OCI-M2 (cell line): ENCODE data around the gene IPO11.
"Not testable (repeated sequence)": the region's sequence is repeated elsewhere in the genome, so short reads cannot be mapped to it uniquely, and the experiment has no call there.

Experiments
- DNase-seq: peaks from one replicate; lab custom pipeline; 2025; ENCODE audit not compliant: unreplicated experiment; lab: John Stamatoyannopoulos, UW

IPO11 gene

DNA sequence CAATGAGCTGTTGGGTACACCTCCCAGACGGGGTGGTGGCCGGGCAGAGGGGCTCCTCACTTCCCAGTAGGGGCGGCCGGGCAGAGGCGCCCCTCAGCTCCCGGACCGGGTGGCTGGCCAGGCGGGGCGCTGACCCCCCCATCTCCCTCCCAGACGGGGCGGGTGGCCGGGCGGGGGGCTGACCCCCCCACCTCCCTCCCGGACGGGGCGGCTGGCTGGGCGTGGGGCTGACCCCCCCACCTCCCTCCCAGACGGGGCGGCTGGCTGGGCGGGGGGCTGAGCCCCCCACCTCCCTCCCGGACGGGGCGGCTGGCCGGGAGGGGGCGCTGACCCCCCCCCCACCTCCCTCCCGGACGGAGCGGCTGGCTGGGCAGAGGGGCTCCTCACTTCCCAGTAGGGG is 100.5 kb downstream of the IPO11 start:
- not testable (repeated sequence) for DNase-seq

DNA sequence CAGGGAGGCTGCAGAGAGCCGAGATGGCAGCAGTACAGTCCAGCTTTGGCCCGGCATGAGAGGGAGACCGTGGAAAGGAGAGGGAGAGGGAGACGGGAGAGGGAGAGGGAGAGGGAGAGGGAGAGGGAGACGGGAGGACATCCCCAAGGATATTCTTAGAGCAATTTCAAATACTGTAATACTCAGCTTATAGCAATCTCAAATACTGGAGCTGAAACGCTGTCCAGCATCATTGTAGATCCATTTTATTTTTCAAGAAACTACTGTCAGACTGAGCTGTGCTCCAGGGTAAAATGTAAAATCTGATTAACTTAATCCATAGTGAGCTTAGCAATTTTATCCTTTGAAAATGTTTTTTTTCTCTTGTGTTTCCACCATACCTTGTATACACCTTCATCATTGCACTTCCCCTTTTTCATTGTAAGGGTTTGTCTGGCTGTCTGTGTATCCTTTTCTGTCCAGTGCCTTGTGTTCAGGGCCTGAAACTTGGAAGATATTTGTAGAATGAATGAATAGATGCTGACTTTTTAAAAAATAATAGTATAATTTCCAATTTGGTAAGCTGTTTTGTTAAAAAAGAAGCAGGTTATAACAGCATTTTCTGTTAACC is 102.1 kb downstream of the IPO11 start:
- no peak for DNase-seq

DNA sequence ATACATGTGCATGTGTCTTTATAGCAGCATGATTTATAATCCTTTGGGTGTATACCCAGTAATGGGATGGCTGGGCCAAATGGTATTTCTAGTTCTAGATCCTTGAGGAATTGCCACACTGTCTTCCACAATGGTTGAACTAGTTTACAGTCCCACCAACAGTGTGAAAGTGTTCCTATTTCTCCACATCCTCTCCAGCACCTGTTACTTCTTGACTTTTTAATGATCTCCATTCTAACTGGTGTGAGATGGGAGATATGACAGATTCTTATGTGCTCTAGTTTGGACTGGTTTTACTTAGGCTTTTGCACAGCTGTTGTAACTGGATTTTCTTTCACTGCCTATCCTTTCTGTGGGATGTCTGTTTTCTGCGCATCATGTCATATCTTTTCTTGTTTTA is 108.2 kb downstream of the IPO11 start:
- not testable (repeated sequence) for DNase-seq

- no peak for DNase-seq
Measured at GRCh38 chr5:62521319-62521718, 108.8 kb downstream of the IPO11 start.

DNA sequence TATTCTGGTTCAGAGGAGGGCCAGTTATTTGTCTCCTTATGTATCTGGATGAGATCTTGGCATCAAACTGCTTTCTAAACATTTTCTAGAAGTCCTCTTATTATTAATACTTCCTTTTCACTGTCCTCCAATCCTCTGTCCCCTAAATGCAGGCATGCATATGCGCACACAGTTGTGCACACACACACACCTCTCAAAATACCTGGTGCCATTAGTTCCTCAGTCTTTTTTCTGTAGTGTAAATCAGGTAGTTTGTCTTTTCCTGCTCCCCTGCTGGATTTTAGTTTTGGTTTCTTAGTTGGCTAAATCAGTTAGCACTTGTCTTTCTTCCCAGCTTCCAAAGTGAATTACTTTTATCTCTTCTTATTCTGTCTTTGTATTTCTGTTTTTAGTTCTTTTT is 110.2 kb downstream of the IPO11 start:
- DNase-seq: no peak

DNA sequence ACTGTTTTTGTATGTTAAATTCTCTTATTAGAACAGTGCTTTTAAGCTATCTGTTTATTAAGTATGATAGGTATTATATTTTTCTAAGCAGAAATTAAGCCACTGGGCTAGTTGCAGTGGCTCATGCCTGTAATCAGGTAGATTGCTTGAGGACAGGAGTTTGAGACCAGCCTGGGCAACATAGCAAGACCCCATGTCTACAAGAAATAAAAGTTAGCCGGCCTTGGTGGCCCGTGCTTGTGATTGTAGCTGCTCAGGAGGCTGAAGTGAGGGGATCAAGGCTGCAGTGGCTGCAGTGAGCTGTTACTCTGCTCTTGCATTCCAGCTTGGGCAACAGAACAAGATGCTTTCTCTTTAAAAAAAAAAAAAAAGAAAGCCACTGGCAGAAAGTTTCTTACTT is 121.0 kb downstream of the IPO11 start:
- no peak for DNase-seq

GRCh38 chr5:62534461-62535236 is 122.1 kb downstream of the IPO11 start:
- DNase-seq: no peak

DNA sequence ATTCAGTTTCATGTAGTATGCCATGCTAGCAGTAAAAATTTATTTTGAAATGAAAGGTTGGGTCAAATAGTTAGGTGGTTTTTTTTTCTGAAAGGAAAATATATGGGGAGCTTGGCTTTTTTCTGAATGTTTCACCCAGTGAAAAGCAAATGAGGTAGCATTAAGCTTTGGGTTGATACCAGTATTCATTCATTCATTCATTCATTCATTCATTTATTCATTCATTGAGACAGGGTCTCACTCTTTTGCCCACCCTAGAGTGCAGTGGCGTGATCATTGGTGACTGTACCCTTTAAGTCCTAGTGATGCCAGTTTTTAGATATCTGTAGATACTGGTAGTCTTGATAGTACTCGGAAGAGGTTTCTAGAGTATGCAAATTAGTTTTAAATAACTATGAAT is 123.7 kb downstream of the IPO11 start:
- DNase-seq: no peak

- no peak for DNase-seq
Measured at GRCh38 chr5:62536783-62537182, 124.2 kb downstream of the IPO11 start.

GRCh38 chr5:62538017-62538942 is 125.7 kb downstream of the IPO11 start:
- no peak for DNase-seq

DNA sequence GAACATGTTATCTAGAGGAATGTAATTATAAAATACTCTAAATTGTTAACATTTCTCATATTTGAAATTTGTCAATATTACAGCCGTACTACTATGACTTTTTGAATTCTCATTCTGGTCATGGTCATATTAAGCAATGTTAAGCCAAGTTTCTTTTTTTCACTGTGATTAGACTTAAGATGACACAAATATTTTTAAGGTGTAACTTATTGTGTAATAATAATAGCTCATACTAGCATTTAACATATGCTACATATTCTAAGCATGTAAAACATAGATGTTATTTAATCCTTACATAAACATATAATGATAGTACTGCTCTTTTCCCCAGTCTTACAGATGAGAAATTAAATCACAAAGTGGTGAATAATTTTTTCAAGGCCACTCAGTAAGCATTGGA is 130.2 kb downstream of the IPO11 start:
- DNase-seq: no peak

GRCh38 chr5:62547945-62548630 is 135.5 kb downstream of the IPO11 start:
- no peak for DNase-seq

DNA sequence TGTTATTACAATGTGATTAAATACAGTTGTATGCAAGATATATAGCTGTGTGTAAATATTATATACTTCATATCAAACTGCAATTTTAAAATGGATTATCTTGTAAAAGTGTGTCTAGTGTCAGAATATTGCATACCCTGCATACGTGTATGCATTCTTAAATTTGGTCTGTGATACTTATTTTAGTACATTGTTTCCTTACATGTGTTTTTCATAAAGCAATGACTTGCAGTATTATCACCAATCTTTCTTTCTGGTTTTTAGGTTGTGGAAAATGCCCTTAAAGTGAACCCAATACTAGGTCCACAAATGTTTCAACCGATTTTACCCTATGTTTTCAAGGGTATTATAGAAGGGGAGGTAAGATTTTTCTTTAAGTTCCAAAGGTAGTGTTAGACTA is 137.5 kb downstream of the IPO11 start:
- DNase-seq: no peak

DNA sequence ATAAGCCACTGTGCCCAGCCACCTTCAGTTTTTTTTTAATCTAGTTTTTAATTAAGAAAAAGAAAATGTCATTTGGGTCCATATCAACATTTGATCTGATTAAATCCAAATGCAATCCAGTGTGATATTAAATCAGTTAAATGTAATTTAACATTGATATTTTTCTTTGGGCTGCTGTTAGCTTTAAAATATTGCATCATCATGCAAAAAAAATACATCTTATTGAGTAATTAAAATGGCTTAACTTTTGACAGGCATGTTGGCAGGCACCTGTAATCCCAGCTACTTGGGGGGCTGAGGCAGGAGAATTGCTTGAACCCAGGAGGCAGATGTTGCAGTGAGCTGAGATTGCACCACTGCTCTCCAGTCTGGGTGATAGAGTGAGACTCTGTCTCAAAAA is 143.4 kb downstream of the IPO11 start:
- DNase-seq: no peak

GRCh38 chr5:62558941-62559340 is 146.4 kb downstream of the IPO11 start:
- no peak for DNase-seq

DNA sequence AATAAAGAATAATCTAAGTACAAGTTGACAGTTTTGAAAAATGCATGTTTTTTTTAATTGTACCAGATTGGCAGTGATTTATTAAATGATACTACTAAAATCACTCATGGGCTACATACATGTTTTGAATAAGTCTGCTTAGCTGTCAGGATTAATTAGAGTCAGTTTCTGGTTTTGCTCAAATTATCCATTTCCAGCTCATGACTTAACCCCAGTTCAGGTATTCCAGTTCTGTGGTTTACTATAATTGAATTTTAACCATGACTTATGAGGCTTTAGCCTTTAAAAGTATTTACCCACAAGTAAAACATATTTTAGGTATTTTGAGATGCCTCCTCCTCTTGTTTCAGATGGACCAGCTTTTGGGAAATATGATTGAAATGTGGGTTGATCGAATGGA is 148.2 kb downstream of the IPO11 start:
- no peak for DNase-seq

DNA sequence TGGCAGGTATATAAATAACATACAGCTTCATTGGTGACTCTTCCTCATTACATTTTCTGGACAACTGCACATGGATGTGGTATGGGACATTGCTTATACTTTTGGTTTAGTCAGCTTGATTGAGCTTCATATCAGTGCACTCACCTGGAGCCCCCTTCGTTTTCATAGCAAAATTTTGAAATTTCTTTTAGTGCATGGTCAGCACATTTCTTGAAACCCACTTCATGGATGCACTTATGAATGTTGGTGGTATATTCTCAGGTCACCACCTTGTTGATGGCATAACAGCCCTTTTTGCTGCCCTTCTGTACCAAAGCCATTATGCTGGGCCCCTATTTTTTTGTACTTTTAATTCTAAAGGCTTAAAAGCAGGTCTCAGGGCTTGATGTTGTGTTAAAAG is 149.3 kb downstream of the IPO11 start:
- DNase-seq: no peak

- no peak for DNase-seq
Measured at GRCh38 chr5:62562867-62563266, 150.3 kb downstream of the IPO11 start.

DNA sequence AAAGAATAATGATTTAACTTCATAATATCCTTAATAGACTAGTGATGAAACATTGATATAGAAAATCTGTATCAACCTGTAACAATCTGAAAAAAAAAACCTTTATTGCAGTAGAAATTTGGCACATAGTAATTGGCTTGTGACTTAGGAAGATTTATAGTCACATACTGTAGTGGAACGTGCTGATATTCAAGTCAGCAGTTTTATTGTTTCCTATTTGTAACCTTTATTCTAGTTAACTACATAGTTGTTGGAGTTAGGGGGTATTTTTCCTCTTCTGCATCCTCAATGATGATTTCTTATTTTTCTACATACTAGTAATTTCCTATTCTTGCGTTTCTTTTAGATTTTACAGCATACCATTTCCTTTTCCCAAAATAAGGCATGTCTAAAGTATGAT is 151.5 kb downstream of the IPO11 start:
- DNase-seq: no peak

DNA sequence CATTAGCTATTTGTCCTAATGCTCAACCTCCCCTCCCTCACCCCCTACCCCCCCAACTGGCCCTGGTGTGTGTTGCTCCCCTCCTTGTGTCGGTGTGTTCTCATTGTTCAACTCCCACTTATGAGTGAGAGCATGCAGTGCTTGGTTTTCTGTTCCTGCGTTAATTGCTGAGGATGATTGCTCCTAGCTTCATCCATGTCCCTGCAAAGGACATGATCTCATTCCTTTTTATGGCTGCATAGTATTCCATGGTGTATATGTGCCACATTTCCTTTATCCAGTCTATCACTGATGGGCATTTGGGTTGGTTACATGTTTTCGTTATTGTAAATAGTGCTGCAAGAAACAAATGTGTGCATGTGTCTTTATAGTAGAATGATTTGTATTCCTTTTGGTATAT is 153.2 kb downstream of the IPO11 start:
- not testable (repeated sequence) for DNase-seq

DNA sequence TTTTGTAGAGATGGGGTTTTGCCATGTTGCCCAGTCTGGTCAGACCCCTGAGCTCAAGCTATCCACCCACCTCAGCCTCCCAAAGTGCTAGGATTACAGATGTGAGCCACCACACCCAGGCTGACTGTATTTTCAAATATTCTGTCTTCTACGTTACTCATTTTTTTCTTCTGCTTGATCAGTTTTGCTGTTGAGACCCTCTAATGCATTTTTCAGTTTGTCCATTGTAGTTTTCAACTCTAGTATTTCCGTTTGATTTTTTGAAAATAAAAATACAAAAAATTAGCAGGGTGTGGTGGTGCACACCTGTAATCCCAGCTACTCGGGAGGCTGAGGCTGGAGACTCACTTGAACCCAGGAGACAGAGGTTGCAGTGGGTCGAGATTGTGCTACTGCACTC is 155.6 kb downstream of the IPO11 start:
- DNase-seq: no peak
